HG03442 (cell line): ENCODE measurements around the gene TMEM59.
"Not testable (repeated sequence)": the region's sequence is repeated elsewhere in the genome, so short reads cannot be mapped to it uniquely, and the experiment has no call there.

Source experiments
- ATAC-seq: cut with Tn5 transposase; IDR thresholded peaks from one replicate; pipeline ENCODE4 v1.9.1; 2021; ENCODE audit warnings: mild to moderate bottlenecking, moderate library complexity; ENCODE audit not compliant: unreplicated experiment

The TMEM59 gene

DNA sequence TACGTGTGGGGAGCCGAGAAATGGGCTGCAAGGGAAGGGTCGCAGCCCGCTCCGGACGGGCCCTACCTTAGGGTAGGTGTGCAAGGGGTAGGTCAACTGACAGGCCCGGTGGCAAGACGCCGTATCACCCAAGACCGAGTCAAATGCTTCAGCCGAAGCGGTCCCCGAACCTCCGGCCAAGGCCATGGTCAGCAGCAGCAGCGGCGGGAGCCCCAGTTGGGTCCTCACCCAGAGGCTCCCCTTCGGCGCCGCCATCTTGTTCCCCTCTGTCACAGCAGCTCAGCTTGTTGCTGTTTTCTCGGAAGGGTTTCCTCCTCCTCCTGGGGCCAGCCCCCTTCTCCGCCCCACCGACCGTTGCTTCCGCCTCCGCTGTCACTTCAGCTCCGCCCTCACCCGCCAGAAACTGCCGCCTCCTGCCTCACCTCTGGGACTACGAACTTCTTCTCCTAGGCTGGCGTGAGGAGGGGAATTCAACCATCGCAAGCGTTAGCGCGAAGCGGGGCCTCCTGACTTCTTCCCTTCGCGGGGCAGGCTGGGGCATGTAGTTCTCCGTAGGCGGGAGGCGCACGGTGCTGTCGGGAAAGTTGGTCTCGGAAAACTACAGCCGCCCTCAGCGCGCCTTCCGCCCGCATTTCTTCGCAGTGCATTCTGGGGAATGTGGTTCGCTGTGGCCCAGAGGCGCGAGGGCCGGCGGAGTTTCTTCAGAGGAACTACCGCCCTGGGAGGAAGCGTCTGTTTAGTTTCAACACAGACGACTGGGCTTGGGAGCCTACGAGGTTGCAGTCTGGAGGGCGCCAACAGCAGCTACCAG, at the start of gene TMEM59, which contains the start of gene TCEANC2:
TSS of gene TMEM59 (minus strand) at position 271 of the 811 bp plus-strand sequence. CDS start at position 255, 16 bp downstream.
TSS of gene TCEANC2 (plus strand) at position 675 of the 811 bp plus-strand sequence. CDS start 815 bp downstream, outside the sequence.
- peak; percentile 89 for ATAC-seq

DNA sequence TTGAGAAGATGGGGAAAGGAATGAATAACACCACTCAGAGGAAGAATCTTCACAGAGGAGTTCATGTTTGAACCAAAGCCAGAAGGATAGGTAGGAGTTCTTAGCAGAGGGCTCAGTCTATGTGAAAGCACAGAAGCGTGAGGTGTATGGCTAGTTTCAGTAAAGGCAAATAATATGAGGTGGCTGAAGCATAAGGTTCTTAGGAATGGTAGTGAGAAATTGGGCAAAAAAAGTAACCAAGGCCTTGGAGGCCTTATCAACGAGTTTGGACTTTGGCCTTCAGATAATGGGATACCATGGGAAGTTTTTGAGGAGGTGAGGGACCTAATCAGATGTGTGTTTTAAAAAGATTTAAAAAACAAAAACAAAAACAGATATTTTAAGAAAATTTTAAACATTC, 47.5 kb upstream of the TMEM59 start:
- no peak for ATAC-seq

DNA sequence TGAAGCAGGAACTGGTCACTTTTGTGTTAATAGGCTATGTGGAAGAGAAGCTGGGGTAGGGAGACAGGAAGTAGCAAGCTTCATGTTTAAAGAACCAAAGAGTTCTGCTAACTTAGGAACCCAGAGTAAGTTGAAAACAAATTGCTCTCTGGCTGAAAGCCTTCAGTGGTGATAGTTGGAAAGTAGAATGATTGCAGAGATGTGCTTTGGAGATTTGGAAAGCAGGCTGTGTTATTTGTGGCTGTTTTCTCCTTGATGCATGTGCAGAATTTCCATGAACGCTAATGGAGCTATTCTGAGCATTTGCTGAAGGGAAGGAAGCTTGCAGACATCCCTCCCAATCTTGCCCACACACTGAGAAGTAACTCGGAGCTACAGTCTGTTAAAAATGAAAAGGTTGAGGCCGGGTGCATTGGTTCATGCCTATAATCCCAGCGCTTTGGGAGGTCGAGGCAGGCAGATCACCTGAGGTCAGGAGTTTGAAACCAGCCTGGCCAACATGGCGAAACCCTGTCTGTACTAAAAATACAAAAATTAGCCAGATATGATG, 46.1 kb upstream of the TMEM59 start:
- no peak for ATAC-seq

DNA sequence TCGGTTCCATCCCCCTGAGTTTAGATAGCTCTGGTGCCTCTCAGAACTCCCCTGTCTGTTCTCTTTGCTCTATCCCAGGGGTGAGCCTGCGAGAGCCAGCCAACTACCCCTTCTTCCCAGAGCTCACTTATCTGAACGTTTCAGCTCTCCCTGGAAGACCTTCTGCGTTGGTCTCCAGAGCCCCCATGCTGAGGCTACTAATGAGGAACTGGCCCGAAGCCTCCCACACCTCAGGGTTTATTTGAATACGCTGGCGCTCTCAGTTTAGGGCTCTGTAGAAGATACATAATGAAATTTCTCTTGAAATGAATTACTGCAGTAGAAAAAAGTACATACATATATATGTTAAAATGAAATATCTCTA, 43.9 kb upstream of the TMEM59 start:
- ATAC-seq: no peak

DNA sequence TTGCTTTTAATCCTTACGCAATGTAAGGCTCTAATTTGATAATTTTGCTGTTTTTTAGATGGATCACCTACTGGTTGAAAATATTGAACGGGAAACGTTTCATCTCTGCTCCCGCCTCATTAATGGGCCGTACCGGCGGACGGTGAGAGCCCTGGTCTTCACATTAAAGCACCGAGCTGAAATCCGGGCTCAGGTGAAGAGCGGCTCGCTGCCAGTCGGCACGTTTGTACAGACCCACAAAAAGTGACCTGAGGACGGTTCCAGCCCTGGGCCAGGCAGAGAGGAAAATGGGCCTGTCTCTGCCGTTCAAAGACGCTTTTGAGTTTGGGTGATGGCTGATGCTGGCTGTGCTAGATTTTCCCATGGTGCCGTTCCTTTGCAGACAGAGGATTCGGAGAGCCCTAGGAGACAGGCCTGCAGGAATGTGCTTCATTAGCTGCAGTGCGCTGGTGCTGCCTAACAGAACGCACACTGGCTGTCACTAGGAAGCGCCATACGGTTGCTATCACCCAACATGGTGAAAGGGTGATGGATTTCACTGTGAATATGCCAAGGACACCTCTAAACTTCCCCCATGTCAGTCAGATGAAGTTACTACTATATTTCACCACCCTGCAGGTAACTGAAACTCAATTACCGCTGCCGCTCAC, 43.3 kb upstream of the TMEM59 start:
- ATAC-seq: no peak

GRCh38 chr1:54095546-54096226, 42.7 kb upstream of the TMEM59 start:
- ATAC-seq: no peak

DNA sequence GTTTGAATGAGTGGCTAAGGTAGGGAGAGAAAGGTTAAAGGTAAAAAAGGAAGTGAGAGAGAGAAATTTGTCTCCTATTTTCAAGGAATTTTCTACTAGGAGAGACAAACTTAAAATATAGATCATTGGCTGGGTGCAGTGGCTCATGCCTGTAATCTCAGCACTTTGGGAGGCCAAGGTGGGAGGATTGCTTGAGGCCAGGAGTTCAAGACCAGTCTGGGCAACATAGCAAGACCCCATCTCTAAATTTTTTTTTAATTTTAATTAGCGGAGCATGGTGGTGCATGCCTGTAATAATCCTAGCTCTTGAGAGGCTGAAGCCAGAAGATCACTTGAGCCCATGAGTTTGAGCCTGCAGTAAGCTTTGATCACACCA, 41.7 kb upstream of the TMEM59 start:
- not testable (repeated sequence) for ATAC-seq

GRCh38 chr1:54094001-54094729, 41.2 kb upstream of the TMEM59 start:
- no peak for ATAC-seq

- no peak for ATAC-seq
These were observed 38.7 kb upstream of the TMEM59 start for GRCh38 chr1:54091666-54092065.

DNA sequence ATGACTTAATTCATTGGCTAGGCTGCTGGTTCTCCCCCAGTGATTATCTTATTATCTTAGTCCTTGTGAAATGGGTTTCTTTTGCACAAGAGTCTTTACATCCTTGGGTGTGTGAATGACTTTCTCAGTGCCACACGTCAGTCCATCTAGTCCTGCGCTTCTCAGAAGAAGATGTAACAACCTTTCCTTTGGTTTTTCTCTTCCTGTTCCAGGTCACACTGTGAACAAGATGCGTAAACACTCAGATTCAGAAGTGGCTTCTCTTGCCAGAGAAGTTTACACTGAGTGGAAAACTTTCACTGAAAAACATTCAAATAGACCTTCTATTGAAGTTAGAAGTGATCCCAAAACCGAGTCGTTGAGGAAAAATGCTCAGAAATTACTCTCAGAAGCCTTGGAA, 35.4 kb upstream of the TMEM59 start:
- no peak for ATAC-seq

GRCh38 chr1:54086754-54087153, 33.8 kb upstream of the TMEM59 start:
- ATAC-seq: no peak

GRCh38 chr1:54084794-54085193, 31.8 kb upstream of the TMEM59 start:
- ATAC-seq: no peak

DNA sequence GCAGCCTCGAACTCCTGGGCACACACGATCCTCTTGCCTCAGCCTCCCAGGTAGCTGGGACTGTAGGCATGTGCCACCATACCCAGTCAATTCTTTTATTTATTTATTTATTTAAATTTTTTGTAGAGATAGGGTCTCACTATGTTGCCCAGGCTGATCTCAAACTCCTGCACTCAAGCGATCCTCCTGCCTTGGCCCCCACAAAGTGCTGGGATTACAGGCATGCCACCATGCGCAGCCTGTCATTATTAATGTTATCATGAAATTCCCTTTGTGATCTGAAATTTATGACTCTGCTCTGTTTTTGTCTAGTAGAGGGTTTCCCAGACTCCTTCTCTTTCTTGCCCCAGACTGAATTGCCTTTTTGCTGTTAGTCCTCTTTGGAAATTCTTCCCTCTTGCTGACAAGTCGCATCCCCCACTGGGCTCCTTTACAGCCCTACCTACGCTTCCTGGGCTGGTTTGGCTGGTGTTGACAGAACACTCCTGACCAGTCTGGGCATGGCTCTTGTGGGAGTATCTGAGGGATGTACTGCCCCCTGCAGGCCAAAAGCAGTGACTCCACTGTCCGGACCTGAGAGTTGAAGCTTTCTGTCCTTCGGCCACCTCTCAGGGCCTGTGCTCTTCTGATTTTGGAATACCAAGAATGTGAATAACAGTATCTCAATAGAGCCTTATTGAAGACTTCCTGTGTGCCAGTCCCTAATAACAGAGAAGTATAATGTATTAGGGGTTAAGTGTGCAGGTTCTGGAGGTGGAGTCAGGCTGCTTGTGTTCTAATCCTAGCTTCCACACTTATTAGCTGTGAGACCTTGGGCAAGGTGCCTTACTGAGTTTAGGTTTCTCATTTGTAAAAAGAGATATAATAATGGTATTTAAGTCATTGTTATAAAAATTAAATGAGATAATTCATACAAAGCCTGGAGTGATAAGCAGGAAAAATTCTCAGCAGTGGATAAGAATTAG, 28.6 kb upstream of the TMEM59 start:
- ATAC-seq: peak; percentile 76

DNA sequence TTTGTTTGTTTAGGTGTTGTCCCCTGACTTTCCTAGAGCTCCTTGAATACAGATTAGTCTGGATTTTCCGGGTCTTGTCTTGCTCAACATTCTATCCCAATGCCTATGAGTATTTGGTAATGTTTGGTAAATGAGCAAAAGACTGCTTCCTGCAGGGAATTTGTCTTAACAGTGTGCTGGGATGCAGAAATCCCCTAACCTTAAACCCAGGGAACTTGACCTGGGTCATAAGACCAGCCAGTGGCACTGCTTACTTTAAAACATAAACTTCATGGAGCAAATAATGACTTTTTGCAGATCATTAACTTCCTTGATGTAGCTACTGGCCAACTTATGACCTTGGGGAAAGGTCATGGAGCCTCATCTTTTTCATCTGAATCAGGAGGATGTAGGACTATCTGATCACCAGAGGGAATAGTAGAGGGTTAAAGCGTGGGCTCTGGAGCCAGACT, 27.6 kb upstream of the TMEM59 start:
- ATAC-seq: no peak

DNA sequence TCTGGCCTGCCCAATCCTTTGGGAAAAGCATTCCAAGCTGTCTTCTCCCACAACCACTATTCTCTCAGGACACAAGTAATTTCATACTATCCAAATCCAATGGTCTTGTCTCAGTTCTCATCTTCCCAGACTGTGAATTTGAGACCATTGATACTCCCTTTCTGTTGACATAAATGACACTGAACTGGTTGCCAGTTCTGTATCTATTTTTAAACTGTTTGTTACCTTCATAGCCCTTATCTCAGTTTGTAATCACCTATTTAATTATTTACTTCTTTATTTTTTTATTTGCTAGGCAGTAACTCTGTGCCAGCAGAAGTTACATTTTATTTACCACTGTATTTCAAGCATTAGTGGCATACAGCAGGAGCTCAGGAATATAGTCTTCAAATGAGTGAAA, 24.4 kb upstream of the TMEM59 start:
- no peak for ATAC-seq

GRCh38 chr1:54070171-54070837, 17.3 kb upstream of the TMEM59 start:
- peak; percentile 54 for ATAC-seq

DNA sequence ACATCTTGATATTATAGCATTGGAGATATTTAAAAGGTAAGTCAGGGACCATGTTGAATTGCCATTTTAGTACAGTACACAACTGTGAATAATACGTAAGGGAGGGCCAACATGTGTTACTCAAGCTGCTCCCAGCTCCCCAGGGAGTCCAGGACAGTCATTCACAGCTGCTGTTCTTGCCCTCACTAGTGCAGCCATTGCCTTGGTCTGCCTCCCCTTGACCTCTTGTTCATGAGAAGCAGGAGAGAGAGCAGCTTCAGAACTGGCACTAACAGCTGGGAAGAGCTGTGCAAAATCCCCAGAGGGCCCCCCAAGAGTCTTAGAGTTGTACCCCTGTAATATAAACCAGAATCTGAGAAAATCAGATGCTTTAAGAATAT, 16.8 kb upstream of the TMEM59 start:
- ATAC-seq: no peak

GRCh38 chr1:54064299-54064698, 11.3 kb upstream of the TMEM59 start:
- ATAC-seq: no peak

- no peak for ATAC-seq
These were observed 1.4 kb upstream of the TMEM59 start for GRCh38 chr1:54054438-54054749.
